Activated effector memory CD4-positive, alpha-beta T cell treated with Interleukin-2 at 50 U/mL for 16 hours (primary cell): Measurements from ENCODE around the gene NKX2-4.
"Not testable (repeated sequence)": the region's sequence is repeated elsewhere in the genome, so short reads cannot be mapped to it uniquely, and the experiment has no call there.

Experiments
- DNase-seq: peaks from one replicate; pipeline ENCODE4 v3.0.0-alpha.2; 2020

NKX2-4 gene

GRCh38 chr20:21397341-21398108 is at the start of gene NKX2-4:
Gene NKX2-4 (minus strand): TSS chr20:21397526. CDS start chr20:21397399, 127 bp downstream.
- no peak for DNase-seq

- no peak for DNase-seq
These were observed 40.5 kb upstream of the NKX2-4 start for GRCh38 chr20:21437816-21438215.

GRCh38 chr20:21437248-21437647 is 39.9 kb upstream of the NKX2-4 start:
- no peak for DNase-seq

DNA sequence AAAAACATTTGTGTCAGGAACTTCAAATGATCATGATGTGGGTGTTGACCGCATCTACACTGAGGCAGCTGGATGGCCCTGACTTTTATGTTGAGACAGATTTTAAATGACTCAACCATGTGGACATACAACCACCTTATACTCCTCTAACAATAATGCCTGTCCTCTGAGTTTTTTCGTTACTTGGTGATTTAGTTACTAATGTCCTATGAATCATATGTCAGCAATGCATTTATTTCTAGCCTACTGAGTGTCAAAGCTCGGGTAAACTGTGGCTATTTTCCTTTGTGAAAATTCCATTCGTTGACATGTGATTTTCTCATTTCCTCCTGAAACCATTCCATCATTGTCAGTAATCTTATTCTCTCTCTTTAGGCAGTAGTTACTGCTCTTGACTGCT is 38.9 kb upstream of the NKX2-4 start:
- no peak for DNase-seq

- DNase-seq, result no peak
These were observed 38.2 kb upstream of the NKX2-4 start for GRCh38 chr20:21435576-21435975.

GRCh38 chr20:21433329-21433890 is 36.1 kb upstream of the NKX2-4 start:
- DNase-seq, result no peak

DNA sequence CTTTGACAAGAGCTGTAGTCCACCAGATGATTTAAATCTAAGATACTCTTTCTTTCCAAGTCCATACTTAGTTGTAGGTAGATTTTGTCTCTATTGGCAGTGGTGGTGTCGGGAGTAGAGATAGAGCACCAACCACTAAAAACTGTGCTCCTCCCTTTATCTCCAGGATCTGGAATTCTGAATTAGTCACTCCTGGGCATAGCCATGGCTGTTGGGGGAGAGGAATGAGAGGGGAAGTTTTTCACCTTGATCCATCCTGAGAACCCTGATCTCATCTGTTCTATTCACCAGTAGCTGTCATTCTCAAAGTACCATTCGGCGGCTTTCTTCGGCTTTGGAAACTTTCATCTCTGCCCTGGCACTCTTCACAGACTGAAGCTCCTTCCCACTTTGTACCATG is 35.6 kb upstream of the NKX2-4 start:
- no peak for DNase-seq

DNA sequence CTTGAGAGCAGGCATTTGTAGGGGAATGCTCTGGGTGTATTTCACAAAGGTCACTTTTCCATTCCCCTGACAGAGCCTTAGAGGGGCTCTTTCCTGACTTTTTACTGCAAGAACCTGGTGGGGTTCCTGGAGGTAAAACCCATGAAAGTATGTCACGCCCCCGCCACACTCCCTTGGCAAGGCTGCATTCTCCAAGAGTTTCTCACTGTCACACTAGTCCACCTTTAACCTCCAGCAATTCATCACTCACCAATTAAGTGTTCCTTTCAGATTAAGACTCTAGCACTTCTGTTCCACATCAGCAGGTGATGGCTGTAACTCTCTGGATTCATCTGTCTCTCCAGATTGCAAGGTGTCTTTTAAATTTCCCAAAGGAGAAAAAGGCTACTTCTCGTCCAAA is 32.7 kb upstream of the NKX2-4 start:
- no peak for DNase-seq

DNA sequence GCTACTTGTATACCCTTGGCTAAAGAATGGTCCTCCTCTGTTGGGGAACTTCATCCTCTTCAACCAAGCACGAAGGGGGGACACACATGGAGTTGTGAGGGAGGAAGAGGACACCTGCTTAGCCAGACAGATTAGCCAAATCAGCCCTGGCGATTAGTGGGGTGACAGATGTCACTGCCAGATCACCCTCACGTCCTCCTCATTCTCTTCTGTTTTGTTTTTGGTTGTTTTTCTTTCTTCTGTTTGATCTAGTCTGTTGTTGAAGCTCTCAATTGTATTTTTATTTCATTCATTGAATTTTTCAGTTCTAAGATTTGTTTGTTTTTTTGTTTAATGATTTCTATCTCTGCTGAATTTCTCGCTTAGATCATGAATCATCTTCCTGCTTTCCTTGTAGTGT is 27.5 kb upstream of the NKX2-4 start:
- no peak for DNase-seq

- not testable (repeated sequence) for DNase-seq
These were observed 26.4 kb upstream of the NKX2-4 start for GRCh38 chr20:21423712-21424111.

DNA sequence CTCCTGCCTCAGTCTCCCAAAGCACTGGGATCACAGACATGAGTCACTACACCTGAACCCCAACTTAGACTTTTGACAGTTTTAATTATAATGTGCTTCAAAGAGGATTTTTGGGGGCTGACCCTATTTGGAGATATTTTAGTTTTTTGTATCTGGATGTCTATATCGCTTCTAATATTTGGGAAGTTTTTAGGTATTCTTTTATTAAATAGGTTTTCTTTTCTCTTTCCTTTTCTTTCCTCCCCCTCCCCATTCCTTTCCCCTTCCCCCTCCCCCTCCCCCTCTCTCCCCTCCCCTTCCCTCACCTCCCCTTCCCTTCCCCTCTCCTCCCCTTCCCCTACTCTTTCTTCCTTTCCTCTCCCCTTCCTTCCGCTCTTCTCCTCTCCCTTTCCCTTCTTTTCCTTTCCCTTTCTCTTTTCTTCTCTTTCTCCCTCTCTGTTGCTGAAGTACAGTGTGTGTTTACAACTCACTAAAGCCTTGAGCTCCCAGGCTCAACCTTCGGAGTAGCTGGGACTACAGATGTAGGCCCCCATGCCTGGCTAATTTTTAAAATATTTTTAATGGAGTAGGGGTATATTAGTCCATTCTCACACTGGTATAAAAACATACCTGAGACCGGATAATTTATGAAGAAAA is 24.4 kb upstream of the NKX2-4 start:
- no peak for DNase-seq

DNA sequence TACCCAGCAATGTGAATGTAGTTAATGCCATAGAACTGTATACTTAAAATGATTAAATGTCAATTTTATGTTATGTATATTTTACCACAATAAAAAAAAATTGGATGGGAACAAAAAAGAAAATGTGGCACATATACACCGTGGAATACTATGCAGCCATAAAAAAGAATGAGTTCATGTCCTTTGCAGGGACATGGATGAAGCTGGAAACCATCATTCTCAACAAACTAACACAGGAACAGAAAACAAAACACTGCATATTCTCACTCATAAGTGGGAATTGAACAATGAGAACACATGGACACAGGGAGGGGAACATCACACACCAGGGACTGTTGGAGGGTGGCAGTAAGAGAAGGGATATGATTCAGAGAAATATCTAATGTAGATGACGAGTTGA is 21.8 kb upstream of the NKX2-4 start:
- DNase-seq, result not testable (repeated sequence)

- DNase-seq, result not testable (repeated sequence)
These were observed 16.7 kb upstream of the NKX2-4 start for GRCh38 chr20:21413996-21414395.

GRCh38 chr20:21411725-21412124 is 14.4 kb upstream of the NKX2-4 start:
- no peak for DNase-seq

DNA sequence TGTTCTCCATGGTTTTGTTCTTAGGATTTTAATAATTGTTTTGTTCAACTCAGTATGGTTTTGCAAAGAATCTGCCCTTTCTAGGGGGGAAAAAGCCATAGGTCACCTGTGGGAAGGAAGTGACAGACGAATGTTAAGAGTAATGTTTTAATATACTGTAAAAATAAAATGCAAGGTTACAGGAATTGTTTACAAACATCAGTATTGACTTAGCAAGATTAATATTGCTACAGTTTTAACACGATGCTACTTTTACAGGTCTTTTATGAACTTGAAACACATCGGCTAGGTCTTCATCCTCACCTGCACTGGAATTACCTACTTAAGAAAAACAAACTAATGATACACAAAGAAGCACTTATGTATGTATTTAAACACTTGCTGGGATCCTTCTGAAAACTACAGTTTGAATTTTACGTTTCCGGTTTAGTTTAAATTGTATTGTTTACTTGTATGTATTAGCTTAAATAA is 1.7 kb upstream of the NKX2-4 start:
- no peak for DNase-seq

DNA sequence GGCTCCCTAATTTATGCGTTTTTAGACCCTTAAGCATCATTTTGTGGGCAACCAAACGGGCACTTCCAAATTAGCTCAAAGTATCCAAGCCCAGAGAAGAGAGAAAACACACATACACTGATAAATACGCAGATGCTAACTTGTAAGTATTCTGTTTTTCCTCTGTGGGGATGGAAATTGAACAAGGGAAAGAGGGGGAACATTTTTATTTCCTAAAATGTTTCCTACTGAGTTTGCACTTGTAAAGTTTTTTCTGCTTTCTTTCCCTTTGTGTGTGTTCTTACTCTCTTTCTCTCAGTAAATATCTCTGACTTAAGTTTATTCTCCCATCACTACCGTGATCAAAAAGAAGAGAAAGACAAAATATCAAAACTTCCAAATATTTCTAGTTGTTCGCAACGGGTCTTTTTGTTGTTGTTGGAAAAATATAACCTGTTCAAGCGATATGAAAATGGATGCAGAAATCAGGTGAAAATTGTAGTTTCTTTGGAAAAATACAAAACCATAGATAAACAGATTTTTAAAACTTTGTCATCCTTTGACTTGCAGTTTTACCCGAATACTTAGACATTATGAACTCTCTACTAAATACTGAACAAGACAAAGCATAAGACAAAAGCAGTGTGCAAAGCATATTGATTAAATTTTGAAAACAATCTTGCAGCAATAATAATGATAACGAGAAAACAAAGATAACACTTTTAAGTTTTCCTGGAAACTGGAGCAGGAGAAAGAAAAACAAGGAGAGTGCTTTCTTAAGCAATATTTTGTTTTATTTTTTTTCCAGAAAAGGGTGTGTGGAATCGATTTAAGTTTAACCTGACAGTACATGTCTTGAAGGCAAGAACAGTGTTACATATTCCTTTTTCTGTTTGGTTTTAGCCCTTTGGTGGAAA is 1.0 kb upstream of the NKX2-4 start:
- no peak for DNase-seq

DNA sequence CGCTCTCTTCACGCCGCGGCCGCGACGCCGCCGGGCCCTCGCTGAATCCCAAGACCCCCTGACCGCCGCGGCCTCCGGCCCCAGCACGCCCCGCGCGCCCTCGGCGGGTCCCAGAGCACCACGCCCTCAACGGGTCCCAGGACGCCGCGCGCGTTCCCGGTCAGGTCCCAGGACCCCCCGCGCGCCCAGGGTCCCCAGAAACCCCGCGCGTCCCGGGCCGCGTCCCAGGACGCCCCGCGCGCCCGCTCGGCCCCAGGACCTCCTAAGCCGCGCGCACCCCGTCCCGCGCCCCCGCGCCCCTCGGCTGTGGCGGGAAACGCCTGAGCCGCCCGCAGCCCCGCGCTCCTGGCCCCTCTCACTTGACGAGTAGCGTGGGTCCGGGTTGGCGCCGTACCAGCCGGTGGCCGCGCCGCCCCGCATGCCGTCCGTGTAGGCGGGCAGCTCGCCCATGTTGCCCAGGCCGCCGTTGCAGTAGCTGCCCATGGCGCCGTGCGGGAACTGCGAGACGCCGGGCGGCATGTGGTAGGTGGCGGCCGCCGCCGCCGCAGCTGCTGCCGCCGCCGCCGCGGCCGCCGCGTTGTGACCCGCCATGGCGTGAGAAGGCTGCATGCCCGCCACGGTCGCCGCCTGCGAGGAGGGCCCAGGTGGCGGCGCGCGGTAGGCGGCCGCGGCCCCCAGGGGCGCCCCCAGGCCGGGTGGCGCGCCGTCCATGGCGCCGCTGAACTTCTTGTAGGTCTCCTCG is 556 bp downstream of the NKX2-4 start:
- no peak for DNase-seq

- no peak for DNase-seq
These were observed 1.4 kb downstream of the NKX2-4 start for GRCh38 chr20:21395666-21396598.

DNA sequence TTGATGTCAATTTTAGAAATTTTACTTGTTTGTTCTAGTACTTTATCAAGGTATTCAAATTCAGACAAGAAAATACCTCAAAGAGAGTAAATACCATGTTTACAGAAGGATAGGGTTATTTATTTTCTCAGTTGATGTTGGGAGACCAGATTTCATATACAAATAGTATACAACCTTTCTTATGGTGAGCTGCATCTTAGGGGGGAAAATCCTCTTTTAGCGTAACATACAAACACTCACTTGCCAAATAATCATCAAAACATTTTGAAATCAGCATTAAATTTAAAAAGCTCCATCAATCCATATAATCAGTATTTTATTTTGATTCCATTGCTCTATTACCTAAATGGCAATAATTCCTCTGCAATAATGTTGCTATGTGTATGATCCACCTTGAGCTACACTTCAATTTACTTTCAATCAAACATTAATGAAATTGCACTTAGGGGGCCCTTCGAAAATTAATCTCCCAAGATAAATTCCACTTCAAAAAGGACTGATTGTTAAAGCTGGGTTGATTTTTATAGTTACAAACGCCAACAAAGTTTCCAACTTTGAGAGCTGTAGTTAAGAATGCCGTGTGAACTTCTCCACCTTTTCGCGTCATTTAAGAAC is 2.2 kb downstream of the NKX2-4 start:
- DNase-seq, result no peak

DNA sequence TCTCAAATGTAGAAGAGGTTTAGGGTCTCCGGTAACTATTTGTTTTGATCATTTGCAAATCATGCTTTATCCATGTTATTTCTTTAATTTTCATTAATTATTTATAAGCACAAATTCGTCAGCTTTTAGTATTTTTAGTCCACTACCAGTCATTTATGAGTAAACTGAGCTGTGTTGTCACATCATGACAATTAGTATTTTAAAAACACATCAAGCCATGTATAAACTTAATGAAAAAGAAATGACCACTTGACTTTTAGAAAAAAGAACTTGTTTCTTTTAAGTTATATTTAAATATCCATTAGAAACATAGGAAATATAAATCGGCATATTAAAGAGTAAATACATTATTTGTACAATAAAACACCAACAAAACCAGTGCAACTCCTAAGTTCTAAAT is 2.8 kb downstream of the NKX2-4 start:
- no peak for DNase-seq
